ENCODE results near the gene PDZK1IP1. TPM values are rescaled to one million over a fixed set of nuclear protein-coding genes. Genes with fewer than 3 reads are reported as not detected.

Gene PDZK1IP1
- total RNA-seq, 1 experiment from 2014 or later = not detected

DNA sequence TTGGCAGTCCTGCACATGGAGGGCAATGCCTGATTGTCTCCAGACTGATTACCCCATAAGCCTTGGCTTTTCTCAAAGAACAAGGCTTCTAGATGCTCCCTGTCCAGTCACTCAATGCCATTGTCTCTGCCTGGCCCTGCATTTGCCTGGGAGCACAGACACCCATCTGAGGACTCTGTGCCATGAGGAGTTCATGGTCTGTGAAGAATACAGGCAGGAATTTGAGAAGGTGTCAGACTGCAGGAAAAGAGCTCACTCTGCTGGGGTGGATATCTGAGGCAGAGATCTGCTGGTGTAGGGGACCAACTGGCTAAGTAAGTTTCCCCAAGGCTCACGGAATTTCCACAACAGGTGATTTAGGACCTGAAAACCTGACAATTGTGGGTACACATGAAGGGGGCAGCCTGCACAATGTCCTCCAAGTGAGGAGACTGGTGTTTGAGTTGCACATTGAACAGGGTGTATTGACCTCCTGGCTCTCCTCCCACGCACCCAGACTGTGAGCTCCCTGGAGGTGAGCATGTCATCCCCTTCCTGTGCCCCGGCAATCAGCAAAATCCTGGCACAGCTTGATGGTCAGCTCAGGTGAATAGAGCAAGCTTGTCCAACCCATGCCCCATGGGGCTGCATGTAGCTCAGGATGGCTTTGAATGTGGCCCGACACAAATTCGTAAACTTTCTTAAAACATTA is 51.8 kb downstream of the PDZK1IP1 start:
- no peaks in the 10 kb centered on the region for H3K9me3 ChIP-seq
- no peak for DNase-seq
- no peaks in the 10 kb centered on the region for H3K36me3 ChIP-seq
- H3K4me3 ChIP-seq = no peak overlapping the region
- H3K27me3 ChIP-seq = no peaks in the 10 kb centered on the region

DNA sequence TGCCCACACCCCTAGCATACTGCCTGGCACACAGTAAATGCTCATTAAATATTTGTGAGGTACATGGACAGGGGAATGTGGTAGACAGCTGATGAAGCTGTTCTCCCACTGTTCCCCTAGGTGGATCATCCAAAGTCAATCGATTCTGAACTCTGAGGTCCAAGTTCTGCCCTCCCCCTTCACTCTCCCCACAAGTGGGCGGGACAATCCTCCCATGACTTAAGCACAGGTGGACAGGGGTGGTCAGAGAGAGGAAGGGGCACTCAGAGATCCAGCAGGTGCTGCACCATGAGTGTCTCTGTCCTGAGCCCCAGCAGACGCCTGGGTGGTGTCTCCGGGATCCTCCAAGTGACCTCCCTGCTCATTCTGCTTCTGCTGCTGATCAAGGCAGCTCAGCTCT is 52.6 kb downstream of the PDZK1IP1 start, which contains the start of gene CYP4A22:
Gene CYP4A22, plus strand, starts transcription at position 244 of the 400 bp plus-strand sequence. Its CDS starts 45 bp downstream, at position 289.
- no peak for DNase-seq
- no peaks in the 10 kb centered on the region for H3K36me3 ChIP-seq
- H3K4me3 ChIP-seq = no peak within 1 kb of the TSS
- H3K9me3 ChIP-seq = no peaks in the 10 kb centered on the region
- no peaks in the 10 kb centered on the region for H3K27me3 ChIP-seq

Other genes starting within 250 kb of the PDZK1IP1 start
- gene CYP4A11, start 248.6 kb downstream of the PDZK1IP1 start, total RNA-seq (2014; rRNA removed; shearing (Covaris generic); ENCODE audit: low replicate concordance) = not detected in 2 replicates
- 1.3 TPM in 1 of 2 replicates, not detected in the other for gene CYP4X1, start 166.4 kb downstream of the PDZK1IP1 start, total RNA-seq (2014; rRNA removed; shearing (Covaris generic); ENCODE audit: low replicate concordance)
- not detected in 2 replicates for gene CYP4Z1, start 122.8 kb downstream of the PDZK1IP1 start, total RNA-seq (2014; rRNA removed; shearing (Covaris generic); ENCODE audit: low replicate concordance)
- gene CYP4A22, start 52.6 kb downstream of the PDZK1IP1 start, total RNA-seq (2014; rRNA removed; shearing (Covaris generic); ENCODE audit: low replicate concordance) = not detected in 2 replicates
- not detected in 2 replicates for gene TAL1, start 42.2 kb upstream of the PDZK1IP1 start, total RNA-seq (2014; rRNA removed; shearing (Covaris generic); ENCODE audit: low replicate concordance)
- gene STIL, start 124.1 kb upstream of the PDZK1IP1 start, total RNA-seq (2014; rRNA removed; shearing (Covaris generic); ENCODE audit: low replicate concordance) = 9.6 and 14.2 TPM in 2 replicates
- gene CMPK1, start 143.8 kb upstream of the PDZK1IP1 start, total RNA-seq (2014; rRNA removed; shearing (Covaris generic); ENCODE audit: low replicate concordance) = 148 and 188 TPM in 2 replicates
- gene FOXE3, start 226.2 kb upstream of the PDZK1IP1 start, total RNA-seq (2014; rRNA removed; shearing (Covaris generic); ENCODE audit: low replicate concordance) = not detected in 2 replicates
- 0.03 and 0.94 TPM in 2 replicates for gene FOXD2, start 248.0 kb upstream of the PDZK1IP1 start, total RNA-seq (2014; rRNA removed; shearing (Covaris generic); ENCODE audit: low replicate concordance)